Psoas muscle (tissue), 8 donors: ENCODE results near the gene FAM221A. TPM values are rescaled to one million over a fixed set of nuclear protein-coding genes. Genes with fewer than 3 reads are reported as not detected.

Source experiments
- ATAC-seq, 4 donors: fragments of 200-7000 bp; cut with Tn5 transposase; one replicate each; pipeline ENCODE4 v1.9.1; 2020; ENCODE audit warnings: moderate library complexity in 3 of 4, mild to moderate bottlenecking in 2 of 4
- DNase-seq, 2 donors: peaks; one replicate each; pipeline ENCODE4 v3.0.0-alpha.2; 2020
- H3K27ac ChIP-seq: fragments of 200-600 bp; one replicate; pipeline ENCODE4 v1.8.0; 2022
- H3K27me3 ChIP-seq, 3 donors: fragments of 200-600 bp in 1 of 3; one replicate each; pipeline versions ENCODE4 v1.6.1 to v1.8.0; 2013 to 2022; ENCODE audit warnings: low read length in 2 of 3, mild to moderate bottlenecking in 2 of 3, moderate library complexity in 1 of 3; ENCODE audit not compliant: insufficient read depth in 3 of 3
- H3K36me3 ChIP-seq, 2 donors: fragments of 200-600 bp in 1 of 2; one replicate each; pipeline versions ENCODE4 v1.6.1 to v1.8.0; 2013 to 2022; ENCODE audit warnings: low read depth in 1 of 2, mild to moderate bottlenecking in 1 of 2, moderate library complexity in 1 of 2; ENCODE audit not compliant: insufficient read depth in 1 of 2
- H3K4me1 ChIP-seq: fragments of 200-600 bp; one replicate; pipeline ENCODE4 v1.8.0; 2022
- H3K4me3 ChIP-seq: fragments of 200-600 bp; one replicate; pipeline ENCODE4 v1.8.0; 2022; ENCODE audit warnings: mild to moderate bottlenecking
- H3K9me3 ChIP-seq: fragments of 200-600 bp; one replicate; pipeline ENCODE4 v1.8.0; 2022
- WGBS, 3 donors: extraction: QIAGEN DNeasy Blood & Tissue Kit; methylation state at CpG; one replicate each; pipeline versions ENCODE4 v1.1.6 to v1.1.7; 2013; 5-methylcytosine and 5-hydroxymethylcytosine counted together
- intact Hi-C, 2 donors: fragments of 100-400 bp; cut with DNase I; formaldehyde crosslinking; loops; one replicate each; pipeline versions ENCODE4 v1.11.0 to v1.14.2; 2022
- polyA plus RNA-seq, 3 donors: library from polyadenylated mRNA; stranded (reverse); fragments of 200-250 nt; gene quantifications; one replicate each; pipeline ENCODE4 v1.2.3, GENCODE V29; 2013
- total RNA-seq, 4 donors: library from RNA; stranded (reverse); fragmentation: NEBNext Ultra II Directional in 2 of 4; extraction: Animal tissue kit (Norgen Biotek cat#: 25700) in 2 of 4; gene quantifications; one replicate each; pipeline versions ENCODE4 v1.2.1 to v1.2.4, GENCODE V29; 2021 to 2023
- TF ChIP-seq, protein P1 (sequence below): fragments of 200-600 bp; IDR thresholded peaks from one replicate; pipeline ENCODE4 v1.8.0; 2022; ENCODE audit warnings: antibody characterized with exemption
- donor health status: healthy with polysubstance abuse.
- donor health status: DM: no; HTN: no; CAD: no; lungs with moderate emphysema.
- donor health status: Bipolar disorder and iron deficiency.
- donor health status: healthy.
- donor health status: DM: yes; HTN: yes; CAD: no.
- donor health status: DM: no; HTN: no; CAD: no.
- donor health status: DM: no; HTN: no; CAD: no.
- donor health status: DM: yes; HTN: yes; CAD: no.

The FAM221A gene
- total and polyA plus RNA-seq, 7 donors, result 0.57 to 4.0 (median 1.9) TPM

GRCh38 chr7:23710000-23710399 lies 30.0 kb downstream of the FAM221A start, which contains the start of gene STK31:
Gene STK31, plus strand, starts transcription at chr7:23710219. Its CDS starts 67 bp downstream, at chr7:23710286.
- 89 to 91% (median 90%) methylated on average over 31 to 33 of the region's 33 CpGs for WGBS, 3 donors
- no peaks in the 10 kb centered on the region for H3K4me1 ChIP-seq
- peaks cover 9% of the 10 kb centered on the region for H3K9me3 ChIP-seq
- no peak within 1 kb of the TSS for H3K27ac ChIP-seq
- no peak for ATAC-seq
- no peak for DNase-seq
- intact Hi-C loops, result loop anchor here (2.0 to 10.0 kb wide), 3 partner anchors 139 to 435 kb away; no protein-coding TSS in a partner anchor
- no peak within 1 kb of the TSS for H3K4me3 ChIP-seq
- H3K27me3 ChIP-seq, result peaks cover 0 to 4% (median 0%) of the 10 kb centered on the region in 3 donors
- TF ChIP-seq, protein P1, sequence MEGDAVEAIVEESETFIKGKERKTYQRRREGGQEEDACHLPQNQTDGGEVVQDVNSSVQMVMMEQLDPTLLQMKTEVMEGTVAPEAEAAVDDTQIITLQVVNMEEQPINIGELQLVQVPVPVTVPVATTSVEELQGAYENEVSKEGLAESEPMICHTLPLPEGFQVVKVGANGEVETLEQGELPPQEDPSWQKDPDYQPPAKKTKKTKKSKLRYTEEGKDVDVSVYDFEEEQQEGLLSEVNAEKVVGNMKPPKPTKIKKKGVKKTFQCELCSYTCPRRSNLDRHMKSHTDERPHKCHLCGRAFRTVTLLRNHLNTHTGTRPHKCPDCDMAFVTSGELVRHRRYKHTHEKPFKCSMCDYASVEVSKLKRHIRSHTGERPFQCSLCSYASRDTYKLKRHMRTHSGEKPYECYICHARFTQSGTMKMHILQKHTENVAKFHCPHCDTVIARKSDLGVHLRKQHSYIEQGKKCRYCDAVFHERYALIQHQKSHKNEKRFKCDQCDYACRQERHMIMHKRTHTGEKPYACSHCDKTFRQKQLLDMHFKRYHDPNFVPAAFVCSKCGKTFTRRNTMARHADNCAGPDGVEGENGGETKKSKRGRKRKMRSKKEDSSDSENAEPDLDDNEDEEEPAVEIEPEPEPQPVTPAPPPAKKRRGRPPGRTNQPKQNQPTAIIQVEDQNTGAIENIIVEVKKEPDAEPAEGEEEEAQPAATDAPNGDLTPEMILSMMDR, result no peak
- peaks cover 0 to 7% of the 10 kb centered on the region in 2 donors for H3K36me3 ChIP-seq

DNA sequence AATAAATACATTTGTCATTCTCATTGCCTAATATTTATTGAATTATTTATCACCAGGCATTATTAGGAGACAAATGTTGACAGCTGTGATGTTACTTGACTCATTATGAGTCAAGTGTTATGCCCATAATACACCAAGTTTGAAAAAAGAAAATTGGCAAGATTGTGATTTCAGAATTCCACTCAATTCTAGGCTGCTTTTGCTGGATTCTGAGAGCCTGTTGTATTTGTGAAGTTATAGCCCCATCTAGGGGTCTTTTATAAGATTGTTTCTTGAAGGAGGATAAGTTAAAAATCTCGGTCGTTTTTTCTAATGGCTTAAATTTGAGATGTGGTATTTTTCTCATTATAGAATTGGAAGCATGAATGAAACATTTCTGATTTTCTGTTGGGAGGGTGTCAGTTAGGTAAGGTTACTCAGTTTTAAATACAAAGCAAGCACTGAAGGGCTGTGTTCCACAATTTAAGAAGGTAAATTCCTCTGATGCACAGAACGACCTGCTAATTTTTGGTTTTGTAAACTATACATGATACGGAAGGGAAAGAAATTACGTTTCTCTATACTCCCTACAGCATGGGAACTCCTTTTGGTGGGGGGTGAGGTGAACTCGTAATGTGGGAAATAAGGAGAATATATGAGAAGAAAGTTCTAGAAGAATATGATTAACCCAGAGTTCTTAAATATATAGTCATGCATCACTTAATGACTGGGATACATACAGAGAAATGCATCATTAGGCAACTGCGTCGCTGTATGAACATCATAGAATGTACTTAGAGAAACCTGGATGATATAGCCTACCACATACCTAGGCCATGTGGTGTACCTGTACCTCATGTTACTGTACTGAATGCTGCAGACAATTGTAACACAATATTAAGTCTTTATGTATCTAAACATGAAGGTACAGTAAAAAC lies 32.6 kb downstream of the FAM221A start:
- WGBS, 3 donors, result 38 to 48% (median 48%) methylated on average over 8 of the region's 8 CpGs
- intact Hi-C loops, result loop anchor here (1.0 to 10.0 kb wide), 3 partner anchors 142 to 438 kb away; no protein-coding TSS in a partner anchor
- H3K36me3 ChIP-seq, result no peaks in the 10 kb centered on the region
- TF ChIP-seq, protein P1, result peak; percentile 67
- H3K27me3 ChIP-seq, result peaks cover 0 to 4% (median 0%) of the 10 kb centered on the region in 3 donors
- ATAC-seq, result peak; percentile 51 to 75 (median 55)
- H3K27ac ChIP-seq, result no peak overlapping the region
- no peak overlapping the region for H3K4me3 ChIP-seq
- DNase-seq, result no peak
- H3K9me3 ChIP-seq, result no peaks in the 10 kb centered on the region
- no peaks in the 10 kb centered on the region for H3K4me1 ChIP-seq

- WGBS, 3 donors, result 70 to 76% (median 74%) methylated on average over 6 of the region's 6 CpGs
- Histone ChIP-seq H3K36me3 (no peaks in the 10 kb centered on the region), H3K9me3 (no peaks in the 10 kb centered on the region), H3K27ac (no peak overlapping the region), H3K4me3 (no peak overlapping the region), H3K27me3 (peaks cover 0 to 4% (median 0%) of the 10 kb centered on the region in 3 donors), H3K4me1 (no peaks in the 10 kb centered on the region)
- intact Hi-C loops, result loop anchor here (5.0 to 10.0 kb wide), 2 partner anchors 166 to 439 kb away; no protein-coding TSS in a partner anchor
- no peak for DNase-seq
- TF ChIP-seq, protein P1, result no peak
- ATAC-seq, result no peak
These were observed 33.5 kb downstream of the FAM221A start for GRCh38 chr7:23713285-23714149.

DNA sequence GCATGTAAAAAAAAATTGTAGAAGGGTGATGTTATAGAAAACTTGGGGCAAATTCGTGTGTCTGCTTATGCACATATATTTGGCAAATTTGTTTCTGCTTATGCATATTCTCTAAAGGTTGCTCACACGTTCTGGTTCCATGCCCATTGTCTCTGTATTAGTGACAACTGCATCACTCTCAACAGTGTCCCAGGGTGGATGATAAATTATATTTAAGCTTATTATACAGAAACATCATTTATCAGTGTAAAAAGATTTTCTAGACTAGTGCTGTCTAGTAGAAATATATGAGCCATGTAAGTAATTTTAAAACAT lies 34.1 kb downstream of the FAM221A start:
- Histone ChIP-seq H3K27ac (no peak overlapping the region), H3K9me3 (no peaks in the 10 kb centered on the region), H3K4me1 (no peaks in the 10 kb centered on the region), H3K27me3 (peaks cover 0 to 4% (median 0%) of the 10 kb centered on the region in 3 donors), H3K4me3 (no peak overlapping the region), H3K36me3 (no peaks in the 10 kb centered on the region)
- DNase-seq (no peak), ATAC-seq (no peak)
- 43 to 48% (median 45%) methylated on average over 2 of the region's 2 CpGs for WGBS, 3 donors
- intact Hi-C loops, result loop anchor here (5.0 to 10.0 kb wide), 2 partner anchors 167 to 439 kb away; no protein-coding TSS in a partner anchor
- TF ChIP-seq, protein P1, result no peak
